ENCODE measurements around the gene SORCS1. TPM values are rescaled to one million over a fixed set of nuclear protein-coding genes. Genes with fewer than 3 reads are reported as not detected.

The SORCS1 gene
- not detected in 5 replicates for total RNA-seq (2022; extraction: Qiagen RNA extraction)

GRCh38 chr10:107163881-107164861, at the start of gene SORCS1:
SORCS1 (minus strand) TSS chr10:107164706.

All from A549 treated with Mapracorat at 1 μM for 4 hours (cell line).